ENCODE data around the gene ITGB1. TPM values are rescaled to one million over a fixed set of nuclear protein-coding genes. Genes with fewer than 3 reads are reported as not detected.
"Not testable (repeated sequence)": the region's sequence is repeated elsewhere in the genome, so short reads cannot be mapped to it uniquely, and the experiment has no call there.

Gene ITGB1
- total and polyA plus RNA-seq, 4 experiments from 2014 or later: 420 to 758 (median 535) TPM

DNA sequence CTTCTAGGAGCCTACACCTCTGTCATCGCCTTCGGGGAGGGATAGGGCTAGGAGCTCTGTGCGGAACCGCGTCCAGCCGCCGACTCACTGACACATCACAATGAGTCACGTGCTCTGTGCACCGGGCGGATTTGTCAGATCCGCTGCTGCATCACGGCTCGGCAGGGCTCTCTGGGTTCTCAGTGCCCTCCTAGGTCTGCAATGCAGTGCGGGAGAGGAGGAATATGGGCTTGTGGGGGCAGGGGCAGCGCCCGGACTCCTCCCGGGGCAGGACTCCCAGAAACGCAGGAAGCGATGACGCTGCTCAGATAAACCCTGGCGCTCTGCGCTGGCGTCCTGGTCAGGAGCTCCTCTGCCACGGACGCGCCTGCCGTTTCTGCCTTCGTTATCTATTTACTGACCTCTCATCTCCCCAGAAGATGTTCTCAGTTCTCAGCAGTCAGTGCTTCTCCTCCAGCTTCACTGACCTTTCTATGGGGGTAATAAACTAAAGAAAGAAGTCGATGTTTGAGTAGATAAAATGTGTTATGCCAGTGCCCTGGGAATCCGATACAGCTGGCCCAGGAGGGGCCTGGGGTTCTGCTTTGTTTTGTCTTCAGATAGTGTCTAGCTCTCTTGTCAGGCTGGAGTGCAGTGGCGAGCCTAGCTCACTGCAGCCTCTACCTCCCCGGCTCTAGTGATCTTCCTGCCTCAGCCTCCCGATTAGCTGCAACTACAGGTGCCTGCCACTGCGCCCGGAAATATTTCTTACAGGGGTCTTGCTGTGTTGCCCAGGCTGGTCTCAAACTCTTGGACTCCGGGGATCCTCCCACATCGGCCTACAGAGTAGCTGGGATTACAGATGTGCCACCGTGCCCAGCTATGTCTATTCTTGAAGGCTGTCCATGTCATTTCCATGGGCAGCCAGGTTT lies 22.8 kb upstream of the ITGB1 start:
- peak; percentile 77 to 94 (median 80) for DNase-seq
- peak overlapping the region; percentile 84 for H3K27ac ChIP-seq (ENCODE audit: low read depth, low read length)
- CTCF ChIA-PET (ENCODE audit: partially characterized antibody): interaction anchor here (0.5 to 3.7 kb wide), 13 partner anchors 9 to 178 kb away, joined by 3 to 25 read pairs (median 4); no protein-coding TSS in a partner anchor
- H3K4me3 ChIP-seq (ENCODE audit: low read length in 2 of 2): peak overlapping the region; percentile 30 to 87
- Mint-ChIP-seq H3K27me3 (no peaks in the 10 kb centered on the region), H3K4me3 (peak overlapping the region; percentile 93 to 98 (median 95)), H3K27ac (peak overlapping the region; percentile 92 to 99 (median 98)), H3K9me3 (no peaks in the 10 kb centered on the region), H3K36me3 (no peaks in the 10 kb centered on the region), H3K4me1 (peaks cover 25 to 39% (median 34%) of the 10 kb centered on the region in 4 donors)
- H3K9me3 ChIP-seq (ENCODE audit: control insufficient read depth in 1 of 2, low read length in 2 of 2): no peaks in the 10 kb centered on the region
- intact Hi-C loops (cut with micrococcal nuclease): loop anchor here (1.0 to 5.0 kb wide), 4 partner anchors 9 to 46 kb away; partner anchors contain the start of gene ITGB1
- POLR2A ChIA-PET (ENCODE audit: partially characterized antibody): interaction anchor here (0.6 to 7.5 kb wide), 27 partner anchors 10 to 604 kb away, joined by 3 to 131 read pairs (median 4); partner anchors contain the start of genes CCDC7 and ITGB1
- H3K36me3 ChIP-seq (ENCODE audit: insufficient read depth, low read length): no peaks in the 10 kb centered on the region
- peaks cover 40% of the 10 kb centered on the region for H3K4me1 ChIP-seq (ENCODE audit: insufficient read depth, low read length)
- no peaks in the 10 kb centered on the region for H3K27me3 ChIP-seq (ENCODE audit: insufficient read depth, low read length)

DNA sequence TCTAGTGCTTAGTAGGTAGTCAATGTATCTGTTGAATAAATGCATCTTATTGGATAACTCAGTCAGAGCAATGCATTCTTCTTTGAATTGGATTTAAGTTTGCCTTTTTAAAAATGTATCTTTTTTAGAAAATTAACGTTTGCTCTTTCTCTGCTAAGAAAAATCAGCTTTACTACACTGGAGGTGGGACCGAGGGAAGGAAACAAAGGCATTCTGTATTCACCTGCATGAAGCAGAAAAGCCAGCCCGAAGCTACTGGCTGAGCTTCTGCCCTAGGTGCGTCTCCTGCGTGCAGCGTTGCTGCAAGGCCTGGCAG lies 22.2 kb upstream of the ITGB1 start:
- CTCF ChIA-PET (ENCODE audit: partially characterized antibody): interaction anchor here (0.5 to 3.7 kb wide), 9 partner anchors 8 to 178 kb away, joined by 3 to 25 read pairs (median 4); no protein-coding TSS in a partner anchor
- Histone ChIP-seq H3K27me3 (ENCODE audit: insufficient read depth, low read length) (no peaks in the 10 kb centered on the region), H3K4me1 (ENCODE audit: insufficient read depth, low read length) (peaks cover 40% of the 10 kb centered on the region), H3K36me3 (ENCODE audit: insufficient read depth, low read length) (no peaks in the 10 kb centered on the region), H3K9me3 (ENCODE audit: control insufficient read depth in 1 of 2, low read length in 2 of 2) (no peaks in the 10 kb centered on the region), H3K27ac (ENCODE audit: low read depth, low read length) (peak overlapping the region; percentile 84), H3K4me3 (ENCODE audit: low read length in 2 of 2) (peak overlapping the region; percentile 30 to 87)
- no peak for DNase-seq
- POLR2A ChIA-PET (ENCODE audit: partially characterized antibody): interaction anchor here (0.6 to 7.5 kb wide), 23 partner anchors 9 to 603 kb away, joined by 3 to 131 read pairs (median 5); partner anchors contain the start of genes CCDC7 and ITGB1
- Mint-ChIP-seq H3K4me3 (peak overlapping the region; percentile 93 to 98 (median 95)), H3K4me1 (peaks cover 25 to 39% (median 34%) of the 10 kb centered on the region in 4 donors), H3K9me3 (no peaks in the 10 kb centered on the region), H3K27me3 (no peaks in the 10 kb centered on the region), H3K27ac (peak overlapping the region; percentile 92 to 99 (median 98)), H3K36me3 (no peaks in the 10 kb centered on the region)
- intact Hi-C loops (cut with micrococcal nuclease): loop anchor here (1.0 to 5.0 kb wide), 4 partner anchors 8 to 47 kb away; partner anchors contain the start of gene ITGB1

DNA sequence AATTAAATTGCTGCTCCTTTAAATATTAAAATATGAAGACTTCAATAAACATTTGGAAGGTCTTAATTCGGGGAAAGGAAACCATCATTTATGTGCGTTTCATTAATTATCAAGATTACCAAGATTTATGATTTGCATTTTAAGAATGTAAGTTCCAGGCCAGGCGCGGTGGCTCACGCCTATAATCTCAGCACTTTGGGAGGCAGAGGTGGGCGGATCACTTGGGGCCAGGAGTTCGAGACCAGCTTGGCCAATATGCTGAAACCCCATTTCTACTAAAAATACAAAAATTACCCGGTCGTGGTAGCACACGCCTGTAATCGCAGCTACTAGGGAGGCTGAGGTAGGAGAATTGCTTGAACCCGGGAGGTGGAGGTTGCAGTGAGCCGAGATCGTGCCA lies 21.7 kb upstream of the ITGB1 start:
- H3K4me3 Mint-ChIP-seq: peak overlapping the region; percentile 25 to 79 (median 47)
- ChIA-PET CTCF (ENCODE audit: partially characterized antibody) (interaction anchor here (0.7 to 3.7 kb wide), 7 partner anchors 8 to 176 kb away, joined by 3 to 25 read pairs (median 6); no protein-coding TSS in a partner anchor), POLR2A (ENCODE audit: partially characterized antibody) (interaction anchor here (0.6 to 7.5 kb wide), 20 partner anchors 11 to 603 kb away, joined by 3 to 131 read pairs (median 7); partner anchors contain the start of genes CCDC7 and ITGB1)
- peak overlapping the region; percentile 27 to 98 (median 74) for H3K27ac Mint-ChIP-seq
- H3K9me3 ChIP-seq (ENCODE audit: control insufficient read depth in 1 of 2, low read length in 2 of 2); H3K9me3 Mint-ChIP-seq; H3K27me3 ChIP-seq (ENCODE audit: insufficient read depth, low read length); H3K27me3 Mint-ChIP-seq; H3K27ac ChIP-seq (ENCODE audit: low read depth, low read length); H3K36me3 Mint-ChIP-seq; H3K36me3 ChIP-seq (ENCODE audit: insufficient read depth, low read length); H3K4me3 ChIP-seq (ENCODE audit: low read length in 2 of 2): not testable (repeated sequence)
- peaks cover 25 to 43% (median 36%) of the 10 kb centered on the region in 4 donors for H3K4me1 Mint-ChIP-seq
- H3K4me1 ChIP-seq (ENCODE audit: insufficient read depth, low read length): peaks cover 40% of the 10 kb centered on the region
- peak in 1 of 5 donors; percentile 36 for DNase-seq
- intact Hi-C loops (cut with micrococcal nuclease): loop anchor here (1.0 to 5.0 kb wide), 4 partner anchors 7 to 48 kb away; partner anchors contain the start of gene ITGB1

DNA sequence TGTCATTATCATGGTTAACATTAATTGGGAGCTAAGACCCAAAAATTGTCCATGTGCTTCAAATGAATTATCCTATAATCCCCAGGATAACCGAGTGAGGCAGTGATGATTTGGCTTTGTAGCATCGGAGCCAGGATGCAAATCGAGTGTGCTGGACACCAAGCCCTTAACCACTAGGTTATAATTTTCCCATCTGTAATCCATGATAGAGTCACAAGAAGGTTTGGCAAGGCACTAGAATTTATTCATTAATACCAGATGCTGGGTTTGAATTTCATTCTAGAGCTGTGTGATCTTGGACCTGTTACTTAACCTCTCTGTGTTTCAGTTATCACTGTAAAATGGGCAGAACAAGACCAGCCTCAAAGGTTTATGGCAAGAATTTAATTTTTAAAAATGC lies 21.0 kb upstream of the ITGB1 start:
- H3K9me3 Mint-ChIP-seq: no peaks in the 10 kb centered on the region
- H3K9me3 ChIP-seq (ENCODE audit: control insufficient read depth in 1 of 2, low read length in 2 of 2): no peaks in the 10 kb centered on the region
- no peaks in the 10 kb centered on the region for H3K36me3 ChIP-seq (ENCODE audit: insufficient read depth, low read length)
- H3K4me1 Mint-ChIP-seq: peaks cover 27 to 43% (median 36%) of the 10 kb centered on the region in 4 donors
- peaks cover 40% of the 10 kb centered on the region for H3K4me1 ChIP-seq (ENCODE audit: insufficient read depth, low read length)
- H3K4me3 ChIP-seq (ENCODE audit: low read length in 2 of 2): no peak overlapping the region
- no peaks in the 10 kb centered on the region for H3K27me3 Mint-ChIP-seq
- CTCF ChIA-PET (ENCODE audit: partially characterized antibody): interaction anchor here (1.3 kb wide), 1 partner anchor 19 kb away, joined by 4 read pairs; no protein-coding TSS in a partner anchor
- intact Hi-C loops (cut with micrococcal nuclease): no loop called here
- no peaks in the 10 kb centered on the region for H3K27me3 ChIP-seq (ENCODE audit: insufficient read depth, low read length)
- no peak for DNase-seq
- H3K27ac Mint-ChIP-seq: peak overlapping the region in 2 of 7 donors; percentile 15 to 81
- no peak overlapping the region for H3K27ac ChIP-seq (ENCODE audit: low read depth, low read length)
- H3K36me3 Mint-ChIP-seq: no peaks in the 10 kb centered on the region
- H3K4me3 Mint-ChIP-seq: no peak overlapping the region
- POLR2A ChIA-PET (ENCODE audit: partially characterized antibody): interaction anchor here (1.2 to 7.5 kb wide), 3 partner anchors 24 to 164 kb away, joined by 3 to 131 read pairs (median 29); partner anchors contain the start of gene ITGB1

DNA sequence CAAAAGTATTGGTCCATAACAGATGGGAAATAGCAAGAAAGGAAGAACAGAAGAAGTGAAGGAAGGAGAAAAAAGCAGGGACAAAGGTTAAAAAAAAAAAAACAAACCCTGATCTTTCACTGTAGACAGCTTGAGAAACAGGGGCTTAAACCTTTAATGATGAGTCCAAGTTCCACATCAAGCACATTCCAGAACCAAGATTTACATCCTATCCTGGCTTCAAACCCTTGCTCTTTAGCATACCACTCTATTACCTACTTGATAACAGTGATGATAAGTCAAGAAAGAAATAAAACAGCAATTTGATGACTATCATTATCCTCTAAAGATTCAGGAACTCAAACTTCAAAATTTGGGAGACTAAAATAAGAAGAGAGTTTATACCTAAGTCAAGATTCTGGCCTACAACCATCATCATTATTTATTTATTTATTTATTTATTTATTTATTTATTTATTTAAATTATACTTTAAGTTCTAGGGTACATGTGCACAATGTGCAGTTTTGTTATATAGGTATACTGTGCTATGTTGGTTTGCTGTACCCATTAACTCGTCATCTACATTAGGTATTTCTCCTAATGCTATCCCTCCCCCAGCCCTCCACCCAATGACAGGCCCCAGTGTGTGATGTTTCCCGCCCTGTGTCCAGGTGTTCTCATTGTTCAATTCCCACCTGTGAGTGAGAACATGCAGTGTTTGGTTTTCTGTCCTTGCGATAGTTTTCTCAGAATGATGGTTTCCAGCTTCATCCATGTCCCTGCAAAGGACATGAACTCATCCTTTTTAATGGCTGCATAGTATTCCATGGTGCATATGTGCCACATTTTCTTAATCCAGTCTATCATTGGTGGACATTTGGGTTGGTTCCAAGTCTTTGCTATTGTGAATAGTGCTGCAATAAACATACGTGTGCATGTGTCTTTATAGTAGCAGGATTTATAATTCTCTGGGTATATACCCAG lies 20.1 kb upstream of the ITGB1 start:
- DNase-seq; H3K9me3 ChIP-seq (ENCODE audit: control insufficient read depth in 1 of 2, low read length in 2 of 2); H3K4me3 ChIP-seq (ENCODE audit: low read length in 2 of 2); H3K27me3 Mint-ChIP-seq; H3K27ac Mint-ChIP-seq; H3K9me3 Mint-ChIP-seq; H3K27me3 ChIP-seq (ENCODE audit: insufficient read depth, low read length); H3K36me3 ChIP-seq (ENCODE audit: insufficient read depth, low read length); H3K4me3 Mint-ChIP-seq; POLR2A ChIA-PET (ENCODE audit: partially characterized antibody); H3K36me3 Mint-ChIP-seq; H3K27ac ChIP-seq (ENCODE audit: low read depth, low read length); intact Hi-C loops (cut with micrococcal nuclease): not testable (repeated sequence)
- peaks cover 25 to 38% (median 32%) of the 10 kb centered on the region in 4 donors for H3K4me1 Mint-ChIP-seq
- CTCF ChIA-PET (ENCODE audit: partially characterized antibody): interaction anchor here (1.3 kb wide), 1 partner anchor 18 kb away, joined by 4 read pairs; no protein-coding TSS in a partner anchor
- H3K4me1 ChIP-seq (ENCODE audit: insufficient read depth, low read length): peaks cover 33% of the 10 kb centered on the region

DNA sequence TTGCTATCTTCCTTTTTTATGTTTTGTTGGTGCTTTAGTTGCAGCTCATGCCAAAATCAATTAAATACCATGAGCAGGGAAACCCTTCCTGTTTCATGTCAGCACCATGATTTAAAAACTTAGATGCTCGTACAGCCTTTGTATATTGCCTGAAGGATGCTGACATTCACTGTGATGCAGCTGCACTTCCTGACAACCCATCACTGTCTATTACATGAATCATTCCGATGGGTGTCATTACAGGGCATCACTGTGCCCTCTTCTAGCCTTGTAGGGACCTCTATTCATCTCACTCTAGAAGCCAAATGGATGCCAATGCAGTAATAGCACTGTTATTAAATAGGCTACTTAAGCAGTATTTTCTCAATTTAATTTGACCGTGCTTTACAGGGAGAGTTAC lies 18.3 kb upstream of the ITGB1 start:
- H3K9me3 Mint-ChIP-seq: no peaks in the 10 kb centered on the region
- ChIA-PET POLR2A (ENCODE audit: partially characterized antibody) (no interaction called here), CTCF (ENCODE audit: partially characterized antibody) (no interaction called here)
- no peak overlapping the region for H3K4me3 Mint-ChIP-seq
- Histone ChIP-seq H3K4me1 (ENCODE audit: insufficient read depth, low read length) (peaks cover 28% of the 10 kb centered on the region), H3K9me3 (ENCODE audit: control insufficient read depth in 1 of 2, low read length in 2 of 2) (no peaks in the 10 kb centered on the region), H3K27ac (ENCODE audit: low read depth, low read length) (no peak overlapping the region), H3K36me3 (ENCODE audit: insufficient read depth, low read length) (no peaks in the 10 kb centered on the region), H3K27me3 (ENCODE audit: insufficient read depth, low read length) (no peaks in the 10 kb centered on the region), H3K4me3 (ENCODE audit: low read length in 2 of 2) (no peak overlapping the region)
- H3K36me3 Mint-ChIP-seq: no peaks in the 10 kb centered on the region
- intact Hi-C loops (cut with micrococcal nuclease): no loop called here
- no peak overlapping the region for H3K27ac Mint-ChIP-seq
- H3K4me1 Mint-ChIP-seq: peaks cover 22 to 38% (median 30%) of the 10 kb centered on the region in 4 donors
- no peaks in the 10 kb centered on the region for H3K27me3 Mint-ChIP-seq
- DNase-seq: no peak

All from CD4-positive, alpha-beta memory T cell (primary cell).